GM19467 (cell line): Measurements from ENCODE around the gene FBXO40.

ENCODE experiments used
- ATAC-seq: cut with Tn5 transposase; IDR thresholded peaks from one replicate; pipeline ENCODE4 v1.9.1; 2021; ENCODE audit warnings: mild to moderate bottlenecking, moderate library complexity; ENCODE audit not compliant: unreplicated experiment

Gene FBXO40

GRCh38 chr3:121606106-121606505, 12.9 kb downstream of the FBXO40 start:
- no peak for ATAC-seq

- no peak for ATAC-seq
These were observed 26.5 kb downstream of the FBXO40 start for GRCh38 chr3:121619691-121620090.

- ATAC-seq, result no peak
These were observed 28.3 kb downstream of the FBXO40 start for GRCh38 chr3:121621491-121621890.

GRCh38 chr3:121624147-121624899, 31.1 kb downstream of the FBXO40 start:
- ATAC-seq, result no peak

GRCh38 chr3:121626495-121626894, 33.3 kb downstream of the FBXO40 start:
- ATAC-seq, result no peak

GRCh38 chr3:121627211-121627610, 34.0 kb downstream of the FBXO40 start:
- ATAC-seq, result no peak

- ATAC-seq, result no peak
These were observed 34.4 kb downstream of the FBXO40 start for GRCh38 chr3:121627622-121628021.

- no peak for ATAC-seq
These were observed 36.4 kb downstream of the FBXO40 start for GRCh38 chr3:121629601-121630000.

GRCh38 chr3:121630355-121630754, 37.2 kb downstream of the FBXO40 start:
- ATAC-seq, result no peak

GRCh38 chr3:121637922-121638321, 44.7 kb downstream of the FBXO40 start:
- no peak for ATAC-seq

GRCh38 chr3:121641127-121641526, 47.9 kb downstream of the FBXO40 start:
- ATAC-seq, result no peak

GRCh38 chr3:121642601-121643314, 49.6 kb downstream of the FBXO40 start:
- ATAC-seq, result no peak

GRCh38 chr3:121645054-121645453, 51.9 kb downstream of the FBXO40 start:
- no peak for ATAC-seq

- ATAC-seq, result no peak
These were observed 55.2 kb downstream of the FBXO40 start for GRCh38 chr3:121648219-121648958.

GRCh38 chr3:121649645-121650044, 56.5 kb downstream of the FBXO40 start:
- ATAC-seq, result no peak

GRCh38 chr3:121651684-121652083, 58.5 kb downstream of the FBXO40 start:
- no peak for ATAC-seq

GRCh38 chr3:121654493-121655385, 61.6 kb downstream of the FBXO40 start:
- ATAC-seq, result no peak

GRCh38 chr3:121658716-121659435, 65.7 kb downstream of the FBXO40 start:
- no peak for ATAC-seq

- ATAC-seq, result no peak
These were observed 66.4 kb downstream of the FBXO40 start for GRCh38 chr3:121659586-121659985.
